WERI-Rb-1 (cell line): Measurements from ENCODE around the gene TRIM27.

Experiments used
- DNase-seq: peaks from one replicate; pipeline ENCODE4 v3.0.0-alpha.2; 2020
- H3K27ac ChIP-seq: fragments of 250-450 bp; sonication (Bioruptor Pico); 2 replicates; pipeline ENCODE4 v1.5.1; 2020; ENCODE audit warnings: mild to moderate bottlenecking, moderate library complexity
- H3K27me3 ChIP-seq: fragments of 250-450 bp; sonication (Bioruptor Pico); 2 replicates; pipeline ENCODE4 v1.5.1; 2021; ENCODE audit warnings: mild to moderate bottlenecking, low read depth, moderate library complexity; ENCODE audit not compliant: insufficient read depth, severe bottlenecking
- H3K36me3 ChIP-seq: fragments of 250-450 bp; sonication (Bioruptor Pico); 2 replicates; pipeline ENCODE4 v1.5.1; 2020; ENCODE audit warnings: mild to moderate bottlenecking, moderate library complexity
- H3K4me3 ChIP-seq: 2 replicates; pipeline ENCODE4 v1.5.1; 2011; ENCODE audit warnings: low read depth, mild to moderate bottlenecking, control low read depth, low read length
- H3K9me3 ChIP-seq: fragments of 250-450 bp; sonication (Bioruptor Pico); 2 replicates; pipeline ENCODE4 v1.5.1; 2021; ENCODE audit warnings: mild to moderate bottlenecking, moderate library complexity; ENCODE audit not compliant: severe bottlenecking
- CTCF ChIP-seq: IDR thresholded peaks from 2 replicates; pipeline ENCODE4 v1.5.1; 2011; ENCODE audit warnings: low read depth, mild to moderate bottlenecking, control low read depth, inconsistent platforms, low read length

TRIM27 gene

DNA sequence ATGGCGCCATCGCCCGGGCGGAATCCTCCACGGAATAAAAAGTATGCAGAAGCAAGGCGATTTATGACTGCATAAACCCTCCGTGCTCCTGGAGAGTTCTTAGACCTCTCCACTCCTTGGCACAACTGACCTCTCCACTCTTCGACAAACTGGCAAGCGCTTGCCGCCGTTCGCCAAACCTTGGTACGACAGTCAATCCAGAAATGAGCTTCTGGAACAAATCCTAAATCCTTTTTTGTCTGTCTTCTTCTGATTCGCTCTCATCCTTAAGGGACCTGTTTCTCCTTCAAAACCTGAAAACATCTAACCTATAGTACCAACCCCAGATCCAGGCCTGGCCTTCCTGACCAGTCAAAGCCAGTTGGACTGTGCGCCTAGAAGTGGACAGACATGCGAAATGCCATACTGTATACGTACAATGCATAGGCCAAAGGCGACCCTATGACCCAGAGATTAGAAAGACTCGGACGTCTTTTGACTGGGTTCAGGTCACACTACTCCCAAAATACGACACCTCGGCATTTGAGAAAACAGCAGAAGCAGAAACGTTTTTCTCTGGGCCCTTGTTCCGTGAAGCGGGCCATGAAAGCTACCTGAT lies 59.4 kb downstream of the TRIM27 start:
- DNase-seq: no peak
- peaks cover 3% of the 10 kb centered on the region; the same call in 1 of the 2 replicates for H3K36me3 ChIP-seq
- peak overlapping the region; percentile 74 for H3K4me3 ChIP-seq
- peak overlapping the region; percentile 86 for H3K27ac ChIP-seq
- H3K27me3 ChIP-seq: no peaks in the 10 kb centered on the region
- H3K9me3 ChIP-seq: peaks cover 13% of the 10 kb centered on the region
- TF ChIP-seq CTCF: no peak; the same call in 1 of the 2 replicates

- TF ChIP-seq CTCF: peak; percentile 54; the same call in 1 of the 2 replicates
- peaks cover 13% of the 10 kb centered on the region for H3K9me3 ChIP-seq
- peak overlapping the region; percentile 74 for H3K4me3 ChIP-seq
- peak overlapping the region; percentile 86 for H3K27ac ChIP-seq
- peaks cover 3% of the 10 kb centered on the region; the same call in 1 of the 2 replicates for H3K36me3 ChIP-seq
- DNase-seq: peak; percentile 96
- no peaks in the 10 kb centered on the region for H3K27me3 ChIP-seq
Observed at GRCh38 chr6:28863604-28864325, 60.0 kb downstream of the TRIM27 start.

DNA sequence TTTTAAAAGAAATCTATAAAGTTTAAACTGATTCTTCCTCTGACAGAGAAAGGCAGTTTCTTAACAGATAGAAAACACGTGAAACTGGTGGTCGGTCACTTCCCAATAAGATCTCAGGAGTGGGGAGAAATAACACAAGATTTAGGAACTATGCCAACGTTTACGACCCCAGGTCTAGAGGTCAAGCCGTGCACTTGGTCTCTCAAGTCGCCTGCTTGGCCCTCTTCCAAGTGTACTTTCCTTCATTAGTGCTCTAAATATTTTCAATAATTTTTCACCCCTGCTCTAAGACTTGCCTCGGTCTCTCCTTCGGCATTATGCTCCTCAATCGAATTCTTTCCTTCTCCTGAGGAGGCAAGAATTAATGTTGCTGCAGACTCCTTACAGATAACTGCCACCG lies 61.7 kb downstream of the TRIM27 start:
- Histone ChIP-seq H3K27me3 (no peaks in the 10 kb centered on the region), H3K9me3 (peaks cover 13% of the 10 kb centered on the region), H3K36me3 (peaks cover 3% of the 10 kb centered on the region; the same call in 1 of the 2 replicates), H3K27ac (no peak overlapping the region), H3K4me3 (no peak overlapping the region)
- no peak for DNase-seq
- no peak for TF ChIP-seq CTCF

DNA sequence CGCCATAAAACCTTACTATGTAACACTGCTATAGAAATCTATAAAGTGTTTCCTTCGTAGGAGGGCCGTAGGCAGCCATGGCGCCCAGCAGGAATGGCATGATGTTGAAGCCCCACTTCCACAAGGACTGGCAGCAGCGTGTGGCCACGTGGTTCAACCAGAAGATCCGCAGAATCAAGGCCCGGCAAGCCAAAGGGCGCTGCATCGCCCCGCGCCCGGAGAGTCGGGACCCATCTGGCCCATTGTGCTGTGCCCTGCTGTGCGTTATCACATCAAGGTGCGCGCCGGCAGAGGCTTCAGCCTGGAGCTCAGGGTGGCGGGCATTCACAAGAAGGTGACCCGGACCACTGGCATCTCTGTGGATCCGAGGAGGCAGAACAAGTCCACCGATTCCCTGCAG lies 62.4 kb downstream of the TRIM27 start:
- TF ChIP-seq CTCF: no peak
- H3K36me3 ChIP-seq: peaks cover 3% of the 10 kb centered on the region; the same call in 1 of the 2 replicates

GRCh38 chr6:28860581-28860980 lies 63.2 kb downstream of the TRIM27 start:
- no peak overlapping the region for H3K27ac ChIP-seq
- TF ChIP-seq CTCF: no peak
- peaks cover 3% of the 10 kb centered on the region; the same call in 1 of the 2 replicates for H3K36me3 ChIP-seq
- DNase-seq: no peak
- H3K4me3 ChIP-seq: no peak overlapping the region
- no peaks in the 10 kb centered on the region for H3K27me3 ChIP-seq
- peaks cover 16% of the 10 kb centered on the region for H3K9me3 ChIP-seq

More for the DNA sequence above, 62.4 kb downstream of the TRIM27 start:
- Histone ChIP-seq H3K27me3 (no peaks in the 10 kb centered on the region), H3K9me3 (peaks cover 16% of the 10 kb centered on the region), H3K4me3 (no peak overlapping the region), H3K27ac (no peak overlapping the region)
- no peak for DNase-seq
